Measurements from ENCODE around the gene BOD1L2.

DNA sequence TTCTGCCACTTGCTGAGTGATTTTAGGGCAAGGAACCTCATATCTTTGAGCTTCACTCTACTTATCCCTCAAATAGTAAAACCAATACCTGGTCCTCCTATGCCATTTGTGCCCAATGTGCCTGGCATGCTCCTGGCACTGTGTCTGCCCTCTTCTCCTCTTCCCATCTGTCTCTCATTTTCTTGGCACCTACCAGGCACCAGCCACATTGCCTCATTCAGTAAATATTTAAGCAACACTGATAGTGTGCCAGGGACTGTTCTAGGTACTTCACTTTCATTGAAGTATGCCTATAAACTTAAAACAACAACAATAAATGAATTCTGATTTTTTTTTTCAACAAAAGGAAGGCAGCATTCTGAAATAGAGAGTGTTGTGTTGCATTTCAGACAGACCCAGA lies 15.1 kb upstream of the BOD1L2 start:
- TF ChIP-seq, protein P1, sequence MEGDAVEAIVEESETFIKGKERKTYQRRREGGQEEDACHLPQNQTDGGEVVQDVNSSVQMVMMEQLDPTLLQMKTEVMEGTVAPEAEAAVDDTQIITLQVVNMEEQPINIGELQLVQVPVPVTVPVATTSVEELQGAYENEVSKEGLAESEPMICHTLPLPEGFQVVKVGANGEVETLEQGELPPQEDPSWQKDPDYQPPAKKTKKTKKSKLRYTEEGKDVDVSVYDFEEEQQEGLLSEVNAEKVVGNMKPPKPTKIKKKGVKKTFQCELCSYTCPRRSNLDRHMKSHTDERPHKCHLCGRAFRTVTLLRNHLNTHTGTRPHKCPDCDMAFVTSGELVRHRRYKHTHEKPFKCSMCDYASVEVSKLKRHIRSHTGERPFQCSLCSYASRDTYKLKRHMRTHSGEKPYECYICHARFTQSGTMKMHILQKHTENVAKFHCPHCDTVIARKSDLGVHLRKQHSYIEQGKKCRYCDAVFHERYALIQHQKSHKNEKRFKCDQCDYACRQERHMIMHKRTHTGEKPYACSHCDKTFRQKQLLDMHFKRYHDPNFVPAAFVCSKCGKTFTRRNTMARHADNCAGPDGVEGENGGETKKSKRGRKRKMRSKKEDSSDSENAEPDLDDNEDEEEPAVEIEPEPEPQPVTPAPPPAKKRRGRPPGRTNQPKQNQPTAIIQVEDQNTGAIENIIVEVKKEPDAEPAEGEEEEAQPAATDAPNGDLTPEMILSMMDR (IDR thresholded peaks at IDR 0.05): no peak
- no peak for TF ChIP-seq POLR2AphosphoS5 (IDR thresholded peaks at IDR 0.05)
- TF ChIP-seq POLR2A (IDR thresholded peaks at IDR 0.05; ENCODE audit: low read depth): no peak
- TF ChIP-seq EP300 (IDR thresholded peaks at IDR 0.05): no peak

All from esophagus muscularis mucosa (tissue), 4 donors.